HL-60 (cell line): Measurements from ENCODE around the gene HLA-DPB1.

Experiments used
- GABPA ChIP-seq: IDR thresholded peaks from 2 replicates; pipeline ENCODE4 v1.6.1; 2012; ENCODE audit warnings: low read depth
- POLR2AphosphoS5 ChIP-seq: IDR thresholded peaks from 2 replicates; pipeline ENCODE4 v1.6.1; 2012; ENCODE audit warnings: low read depth
- REST ChIP-seq: IDR thresholded peaks from 2 replicates; pipeline ENCODE4 v1.6.1; 2012; ENCODE audit warnings: low read depth; ENCODE audit not compliant: insufficient replicate concordance
- SPI1 ChIP-seq: IDR thresholded peaks from 2 replicates; pipeline ENCODE4 v1.6.1; 2012; ENCODE audit warnings: low read depth, mild to moderate bottlenecking, borderline replicate concordance
- TF ChIP-seq, protein P1 (sequence below): IDR thresholded peaks from one replicate; pipeline ENCODE4 v1.5.1; 2011; ENCODE audit warnings: low read length, control low read depth, inconsistent platforms; ENCODE audit not compliant: insufficient read depth

GRCh38 chr6:33036535-33036934 lies 39.3 kb upstream of the HLA-DPB1 start:
- TF ChIP-seq, protein P1, sequence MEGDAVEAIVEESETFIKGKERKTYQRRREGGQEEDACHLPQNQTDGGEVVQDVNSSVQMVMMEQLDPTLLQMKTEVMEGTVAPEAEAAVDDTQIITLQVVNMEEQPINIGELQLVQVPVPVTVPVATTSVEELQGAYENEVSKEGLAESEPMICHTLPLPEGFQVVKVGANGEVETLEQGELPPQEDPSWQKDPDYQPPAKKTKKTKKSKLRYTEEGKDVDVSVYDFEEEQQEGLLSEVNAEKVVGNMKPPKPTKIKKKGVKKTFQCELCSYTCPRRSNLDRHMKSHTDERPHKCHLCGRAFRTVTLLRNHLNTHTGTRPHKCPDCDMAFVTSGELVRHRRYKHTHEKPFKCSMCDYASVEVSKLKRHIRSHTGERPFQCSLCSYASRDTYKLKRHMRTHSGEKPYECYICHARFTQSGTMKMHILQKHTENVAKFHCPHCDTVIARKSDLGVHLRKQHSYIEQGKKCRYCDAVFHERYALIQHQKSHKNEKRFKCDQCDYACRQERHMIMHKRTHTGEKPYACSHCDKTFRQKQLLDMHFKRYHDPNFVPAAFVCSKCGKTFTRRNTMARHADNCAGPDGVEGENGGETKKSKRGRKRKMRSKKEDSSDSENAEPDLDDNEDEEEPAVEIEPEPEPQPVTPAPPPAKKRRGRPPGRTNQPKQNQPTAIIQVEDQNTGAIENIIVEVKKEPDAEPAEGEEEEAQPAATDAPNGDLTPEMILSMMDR, result no peak
- TF ChIP-seq POLR2AphosphoS5, result no peak
- TF ChIP-seq SPI1, result no peak
- no peak for TF ChIP-seq REST
- no peak for TF ChIP-seq GABPA
